Sigmoid colon (tissue), 7 donors: Measurements from ENCODE around the gene RFX4. TPM values are rescaled to one million over a fixed set of nuclear protein-coding genes. Genes with fewer than 3 reads are reported as not detected.

Experiments
- DNase-seq: peaks from one replicate; pipeline ENCODE4 v3.0.0-alpha.2; 2019
- H3K27ac ChIP-seq, 4 donors: fragments of 200-600 bp; sonication (generic); one replicate each; pipeline ENCODE4 v1.5.1; 2016 to 2019; ENCODE audit warnings: mild to moderate bottlenecking in 1 of 4
- H3K27me3 ChIP-seq, 3 donors: fragments of 200-600 bp; sonication (generic); one replicate each; pipeline ENCODE4 v1.5.1; 2019; ENCODE audit warnings: mild to moderate bottlenecking in 1 of 3
- H3K36me3 ChIP-seq, 4 donors: fragments of 200-600 bp; sonication (generic); one replicate each; pipeline ENCODE4 v1.5.1; 2016 to 2019
- H3K4me1 ChIP-seq, 4 donors: fragments of 200-600 bp; sonication (generic); one replicate each; pipeline ENCODE4 v1.5.1; 2017 to 2019
- H3K4me3 ChIP-seq, 4 donors: fragments of 200-600 bp; sonication (generic); one replicate each; pipeline ENCODE4 v1.5.1; 2017 to 2019; ENCODE audit warnings: mild to moderate bottlenecking in 2 of 4, moderate library complexity in 1 of 4
- H3K9me3 ChIP-seq, 4 donors: fragments of 200-600 bp in 3 of 4; sonication (generic) in 3 of 4; one replicate each; pipeline versions ENCODE4 v1.5.1 to v1.6.1; 2013 to 2019
- EP300 ChIP-seq, 4 donors: sonication (generic); formaldehyde crosslinking; IDR thresholded peaks; one replicate each; pipeline ENCODE4 v1.6.1; 2017; ENCODE audit warnings: antibody characterized with exemption in 4 of 4
- POLR2A ChIP-seq, 2 donors: fragments of 450-650 bp; IDR thresholded peaks; one replicate each; pipeline ENCODE4 v1.6.1; 2016; ENCODE audit warnings: antibody characterized with exemption in 2 of 2, mild to moderate bottlenecking in 2 of 2, moderate library complexity in 2 of 2
- POLR2AphosphoS5 ChIP-seq, 4 donors: sonication (generic); formaldehyde crosslinking; IDR thresholded peaks; one replicate each; pipeline ENCODE4 v1.6.1; 2017; ENCODE audit warnings: antibody characterized with exemption in 4 of 4
- WGBS, 2 donors: extraction: QIAGEN DNeasy Blood & Tissue Kit; methylation state at CpG; one replicate each; pipeline ENCODE4 v1.1.7; 2013; 5-methylcytosine and 5-hydroxymethylcytosine counted together
- intact Hi-C: fragments of 100-400 bp; cut with DNase I; formaldehyde crosslinking; loops from one replicate; pipeline ENCODE4 v1.15.1; 2023
- polyA plus RNA-seq, 3 donors: library from polyadenylated mRNA; stranded (reverse); fragments of 200-250 nt; gene quantifications; one replicate each; pipeline ENCODE4 v1.2.3, GENCODE V29; 2013
- total RNA-seq, 4 donors: library from RNA; depleted of rRNA; stranded (reverse); fragments of >200 nt; gene quantifications; one replicate each; pipeline ENCODE4 v1.1.0, GENCODE V29; 2016
- TF ChIP-seq, protein P1 (sequence below), 4 experiments: fragments of 450-650 bp in 3 of 4; fragments of 200-600 bp in 1 of 4; IDR thresholded peaks; one replicate each; pipeline ENCODE4 v1.5.1; 2016 to 2019; ENCODE audit warnings: antibody characterized with exemption in 4 of 4, mild to moderate bottlenecking in 3 of 4, moderate library complexity in 2 of 4
- donor health status: healthy with polysubstance abuse.
- donor health status: Bipolar disorder and iron deficiency.
- donor health status: healthy.

The RFX4 gene
- total and polyA plus RNA-seq, 7 donors = 0.01 TPM; not detected in 6

DNA sequence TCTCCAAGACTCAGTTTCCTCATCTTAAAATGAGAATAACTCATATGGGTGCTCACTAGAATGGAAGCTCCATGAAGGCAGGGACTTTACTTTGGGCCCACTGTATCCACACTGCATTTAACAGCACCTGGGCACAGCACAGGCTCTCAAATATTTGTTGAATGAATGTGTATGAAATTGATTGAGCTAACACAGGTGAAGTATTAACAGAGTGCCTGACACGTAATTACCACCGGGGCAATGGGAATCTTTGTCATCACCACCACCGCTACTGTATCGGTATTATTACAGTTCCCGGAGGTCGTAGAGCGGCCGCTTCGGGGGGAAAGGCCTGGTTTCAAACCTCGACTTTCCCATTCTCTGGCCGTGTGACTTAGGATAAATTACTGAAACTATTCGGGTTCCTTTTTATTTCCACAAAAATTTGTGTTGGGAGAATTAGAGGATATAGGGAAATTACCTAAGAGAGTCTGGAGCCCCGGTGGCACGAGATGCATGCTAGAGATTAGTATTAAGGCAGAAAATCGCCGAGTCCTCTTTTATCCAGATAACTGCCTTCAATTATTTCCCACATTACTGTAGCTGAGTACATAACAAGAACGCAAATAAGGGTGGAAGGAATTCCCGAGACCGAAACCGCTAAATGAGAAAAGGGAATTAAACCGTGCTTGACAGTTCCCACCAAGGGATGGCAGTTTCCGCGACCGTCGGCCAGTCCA, 190.6 kb downstream of the RFX4 start:
- H3K27ac ChIP-seq = peak overlapping the region; percentile 92 to 94 (median 92)
- DNase-seq = no peak
- 35 to 47% methylated on average over 25 of the region's 25 CpGs for WGBS, 2 donors
- intact Hi-C loops = loop anchor here (1.0 to 10.0 kb wide), 5 partner anchors 69 to 471 kb away; partner anchors contain the start of genes POLR3B, TCP11L2 and TMEM263
- peaks cover 0 to 22% (median 13%) of the 10 kb centered on the region in 4 donors for H3K4me1 ChIP-seq
- no peaks in the 10 kb centered on the region for H3K36me3 ChIP-seq
- no peak for TF ChIP-seq POLR2AphosphoS5 (IDR thresholded peaks at IDR 0.05)
- no peak for TF ChIP-seq POLR2A (IDR thresholded peaks at IDR 0.05)
- no peak for TF ChIP-seq EP300 (IDR thresholded peaks at IDR 0.05)
- H3K4me3 ChIP-seq = peak overlapping the region; percentile 77 to 97 (median 83)
- H3K27me3 ChIP-seq = no peaks in the 10 kb centered on the region
- no peaks in the 10 kb centered on the region for H3K9me3 ChIP-seq

DNA sequence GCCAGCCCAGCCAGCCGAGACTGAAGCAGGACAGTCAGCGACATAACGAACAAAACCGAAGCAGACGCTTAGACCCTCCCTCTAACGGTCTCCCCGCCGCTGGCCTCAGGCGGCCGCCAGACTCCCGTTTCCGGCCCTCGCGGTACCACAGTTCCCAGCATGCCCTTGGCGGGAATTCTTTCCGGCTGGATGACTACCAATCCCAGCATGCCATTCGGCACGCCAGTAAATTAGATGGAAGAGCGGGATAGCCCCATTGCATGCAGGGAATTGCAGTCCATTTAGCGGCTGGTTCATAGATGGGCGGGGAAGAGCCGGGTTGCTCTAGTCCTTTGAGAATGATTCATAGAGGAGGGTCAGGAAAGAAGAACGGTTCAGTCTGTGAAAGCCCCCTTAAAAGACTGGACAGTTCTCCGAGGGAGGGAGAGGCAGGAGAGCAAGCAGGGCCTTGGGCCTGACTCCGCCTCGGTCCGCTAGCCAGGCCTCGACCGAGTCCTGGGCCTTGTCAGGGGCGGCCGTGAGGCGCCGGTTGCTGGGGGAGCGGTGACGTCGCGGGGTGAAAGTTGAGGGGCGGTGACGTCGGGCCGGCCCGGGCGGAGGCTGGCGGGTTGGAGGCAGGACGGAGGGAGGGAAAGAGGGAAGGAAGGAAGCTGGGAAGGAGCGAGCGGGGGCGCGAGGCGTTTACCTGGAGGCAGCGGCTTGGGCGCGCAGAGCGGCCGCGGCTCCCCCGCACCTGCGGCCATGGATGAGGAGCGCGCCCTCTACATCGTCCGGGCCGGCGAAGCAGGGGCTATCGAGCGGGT, 191.4 kb downstream of the RFX4 start, which contains the start of gene RIC8B:
Gene RIC8B, plus strand, starts transcription at position 678 of the 803 bp plus-strand sequence. Its CDS starts 64 bp downstream, at position 742.
- no peaks in the 10 kb centered on the region for H3K27me3 ChIP-seq
- TF ChIP-seq, protein P1, sequence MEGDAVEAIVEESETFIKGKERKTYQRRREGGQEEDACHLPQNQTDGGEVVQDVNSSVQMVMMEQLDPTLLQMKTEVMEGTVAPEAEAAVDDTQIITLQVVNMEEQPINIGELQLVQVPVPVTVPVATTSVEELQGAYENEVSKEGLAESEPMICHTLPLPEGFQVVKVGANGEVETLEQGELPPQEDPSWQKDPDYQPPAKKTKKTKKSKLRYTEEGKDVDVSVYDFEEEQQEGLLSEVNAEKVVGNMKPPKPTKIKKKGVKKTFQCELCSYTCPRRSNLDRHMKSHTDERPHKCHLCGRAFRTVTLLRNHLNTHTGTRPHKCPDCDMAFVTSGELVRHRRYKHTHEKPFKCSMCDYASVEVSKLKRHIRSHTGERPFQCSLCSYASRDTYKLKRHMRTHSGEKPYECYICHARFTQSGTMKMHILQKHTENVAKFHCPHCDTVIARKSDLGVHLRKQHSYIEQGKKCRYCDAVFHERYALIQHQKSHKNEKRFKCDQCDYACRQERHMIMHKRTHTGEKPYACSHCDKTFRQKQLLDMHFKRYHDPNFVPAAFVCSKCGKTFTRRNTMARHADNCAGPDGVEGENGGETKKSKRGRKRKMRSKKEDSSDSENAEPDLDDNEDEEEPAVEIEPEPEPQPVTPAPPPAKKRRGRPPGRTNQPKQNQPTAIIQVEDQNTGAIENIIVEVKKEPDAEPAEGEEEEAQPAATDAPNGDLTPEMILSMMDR (IDR thresholded peaks at IDR 0.05) = no peak
- TF ChIP-seq POLR2A (IDR thresholded peaks at IDR 0.05) (peak; percentile 77 to 83), POLR2AphosphoS5 (IDR thresholded peaks at IDR 0.05) (peak; percentile 79 to 94 (median 93)), EP300 (IDR thresholded peaks at IDR 0.05) (peak in 2 of 4 donors; percentile 38 to 78)
- peaks cover 0 to 22% (median 13%) of the 10 kb centered on the region in 4 donors for H3K4me1 ChIP-seq
- peak within 1 kb of the TSS; percentile 77 to 97 (median 83) for H3K4me3 ChIP-seq
- H3K36me3 ChIP-seq = no peaks in the 10 kb centered on the region
- H3K27ac ChIP-seq = peak within 1 kb of the TSS; percentile 92 to 94 (median 92)
- no peaks in the 10 kb centered on the region for H3K9me3 ChIP-seq
- intact Hi-C loops = loop anchor here (1.0 to 10.0 kb wide), 5 partner anchors 68 to 472 kb away; partner anchors contain the start of genes POLR3B, TCP11L2 and TMEM263
- WGBS, 2 donors = 0 to 1% methylated on average over 66 of the region's 66 CpGs
- DNase-seq = peak; percentile 98

DNA sequence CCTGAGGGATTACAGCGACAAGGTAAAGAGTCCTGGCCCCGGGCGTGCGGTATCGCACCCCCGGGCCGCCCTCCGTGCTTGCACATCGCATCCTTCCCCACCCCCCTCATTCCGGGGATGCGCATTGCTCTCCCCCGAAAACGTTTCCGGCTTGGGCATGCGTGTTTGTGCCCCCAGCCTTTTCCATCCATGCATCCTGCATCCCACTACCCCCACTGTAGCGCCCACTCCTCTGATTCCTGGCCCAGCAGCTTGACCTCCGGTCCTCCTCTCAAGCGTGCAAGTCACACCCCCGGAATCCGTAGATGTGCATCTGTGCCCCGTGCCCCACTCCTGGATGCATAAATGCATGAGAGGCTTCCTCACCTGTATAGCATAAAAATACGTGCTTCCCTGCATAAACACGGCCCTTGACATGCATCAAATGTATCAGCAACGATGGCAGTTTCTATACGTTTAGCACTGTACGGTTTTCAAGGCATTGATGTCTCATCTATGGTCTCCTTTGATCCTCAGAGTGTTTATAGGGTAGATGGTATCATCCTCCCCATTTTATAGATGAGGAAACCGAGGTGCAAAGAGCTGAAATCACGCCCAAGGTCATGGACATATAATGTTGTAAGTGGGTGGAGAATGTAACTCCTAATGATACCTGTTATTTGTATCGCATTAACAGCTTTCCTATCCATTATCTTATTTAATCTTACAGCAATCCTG, 192.2 kb downstream of the RFX4 start:
- Histone ChIP-seq H3K9me3 (no peaks in the 10 kb centered on the region), H3K4me1 (peaks cover 0 to 23% (median 15%) of the 10 kb centered on the region in 4 donors), H3K36me3 (no peaks in the 10 kb centered on the region), H3K4me3 (peak overlapping the region; percentile 77 to 97 (median 83)), H3K27me3 (no peaks in the 10 kb centered on the region), H3K27ac (peak overlapping the region; percentile 92 to 94 (median 92))
- TF ChIP-seq POLR2A (IDR thresholded peaks at IDR 0.05) = no peak
- TF ChIP-seq, protein P1 (IDR thresholded peaks at IDR 0.05) = no peak
- no peak for TF ChIP-seq EP300 (IDR thresholded peaks at IDR 0.05)
- TF ChIP-seq POLR2AphosphoS5 (IDR thresholded peaks at IDR 0.05) = no peak
- WGBS, 2 donors = 4 to 5% methylated on average over 29 of the region's 29 CpGs
- peak; percentile 68 for DNase-seq
- intact Hi-C loops = loop anchor here (1.0 to 10.0 kb wide), 5 partner anchors 67 to 473 kb away; partner anchors contain the start of genes POLR3B, TCP11L2 and TMEM263

DNA sequence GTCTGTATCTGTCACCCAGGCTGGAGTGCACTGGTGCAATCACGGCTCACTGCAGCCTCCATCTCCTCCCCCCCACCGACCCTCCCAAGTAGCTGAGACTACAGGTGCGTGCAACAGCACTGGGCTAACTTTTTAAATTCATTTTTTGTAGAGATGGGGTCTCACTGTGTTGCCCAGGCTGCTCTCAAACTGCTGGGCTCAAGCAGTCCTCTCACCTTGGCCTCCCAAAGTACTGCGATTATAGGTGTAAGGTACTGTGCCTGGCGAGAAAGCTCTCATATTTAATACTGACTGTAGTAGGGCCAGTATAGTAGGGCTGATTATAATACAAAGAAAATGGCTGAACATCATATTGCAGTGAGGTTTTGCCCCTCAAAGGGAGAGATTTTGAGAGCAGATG, 194.1 kb downstream of the RFX4 start:
- DNase-seq = no peak
- no peaks in the 10 kb centered on the region for H3K36me3 ChIP-seq
- H3K4me1 ChIP-seq = peaks cover 0 to 28% (median 16%) of the 10 kb centered on the region in 4 donors
- H3K27ac ChIP-seq = no peak overlapping the region
- WGBS, 2 donors = 95% methylated on average over 5 of the region's 5 CpGs
- H3K4me3 ChIP-seq = no peak overlapping the region
- TF ChIP-seq EP300 (IDR thresholded peaks at IDR 0.05) (no peak), POLR2A (IDR thresholded peaks at IDR 0.05) (no peak), POLR2AphosphoS5 (IDR thresholded peaks at IDR 0.05) (no peak)
- TF ChIP-seq, protein P1 (IDR thresholded peaks at IDR 0.05) = no peak
- H3K9me3 ChIP-seq = no peaks in the 10 kb centered on the region
- no peaks in the 10 kb centered on the region for H3K27me3 ChIP-seq
- intact Hi-C loops = loop anchor here (10.0 kb wide), 1 partner anchor 178 kb away; the partner anchor contains the start of gene TMEM263
